Right lobe of liver (tissue), 4 donors: Measurements from ENCODE around the gene WDR44.

ENCODE experiments used
- POLR2A ChIP-seq: fragments of 450-650 bp; IDR thresholded peaks from one replicate; pipeline ENCODE4 v1.6.1; 2017; ENCODE audit warnings: antibody characterized with exemption, mild to moderate bottlenecking
- TF ChIP-seq, protein P1 (sequence below), 4 donors: fragments of 200-600 bp in 3 of 4; fragments of 450-650 bp in 1 of 4; IDR thresholded peaks; one replicate each; pipeline versions ENCODE4 v1.5.1 to v1.8.0; 2016 to 2022; ENCODE audit warnings: antibody characterized with exemption in 4 of 4, mild to moderate bottlenecking in 2 of 4
- donor health status: DM: no; HTN: no; CAD: no.
- donor health status: DM: no; HTN: no; CAD: no.
- donor health status: DM: no; HTN: yes; CAD: no.

DNA sequence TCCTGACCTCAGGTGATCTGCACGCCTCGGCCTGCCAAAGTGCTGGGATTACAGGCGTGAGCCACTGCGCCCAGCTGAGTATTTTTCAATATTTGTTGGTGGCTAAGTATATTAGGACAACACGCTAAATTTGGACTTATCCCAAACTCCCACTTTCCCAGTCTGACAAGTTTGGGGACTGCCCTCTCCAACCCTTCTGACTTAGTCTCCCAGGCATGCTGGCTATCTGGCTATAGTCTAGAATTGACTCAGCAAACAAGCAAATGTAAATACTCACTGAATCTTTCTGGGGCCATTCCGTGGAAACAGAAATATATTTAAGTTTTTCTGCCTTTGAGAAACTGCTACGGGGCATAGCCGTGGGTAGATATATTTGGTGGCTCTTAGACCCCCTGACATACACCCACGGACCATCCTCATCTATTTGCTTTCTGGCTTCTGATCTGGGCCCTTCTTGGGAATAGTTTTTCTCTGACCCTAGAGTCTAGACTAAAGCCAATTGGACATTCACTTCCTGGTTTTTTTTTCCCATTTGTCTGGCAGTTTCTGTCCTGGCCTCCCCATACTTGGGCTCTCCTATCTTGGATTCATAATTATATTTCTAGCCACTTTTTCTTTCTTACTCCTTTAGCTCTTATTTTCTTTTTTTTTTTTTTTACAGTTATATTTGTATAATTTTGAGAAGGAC, 138.5 kb downstream of the WDR44 start:
- TF ChIP-seq, protein P1, sequence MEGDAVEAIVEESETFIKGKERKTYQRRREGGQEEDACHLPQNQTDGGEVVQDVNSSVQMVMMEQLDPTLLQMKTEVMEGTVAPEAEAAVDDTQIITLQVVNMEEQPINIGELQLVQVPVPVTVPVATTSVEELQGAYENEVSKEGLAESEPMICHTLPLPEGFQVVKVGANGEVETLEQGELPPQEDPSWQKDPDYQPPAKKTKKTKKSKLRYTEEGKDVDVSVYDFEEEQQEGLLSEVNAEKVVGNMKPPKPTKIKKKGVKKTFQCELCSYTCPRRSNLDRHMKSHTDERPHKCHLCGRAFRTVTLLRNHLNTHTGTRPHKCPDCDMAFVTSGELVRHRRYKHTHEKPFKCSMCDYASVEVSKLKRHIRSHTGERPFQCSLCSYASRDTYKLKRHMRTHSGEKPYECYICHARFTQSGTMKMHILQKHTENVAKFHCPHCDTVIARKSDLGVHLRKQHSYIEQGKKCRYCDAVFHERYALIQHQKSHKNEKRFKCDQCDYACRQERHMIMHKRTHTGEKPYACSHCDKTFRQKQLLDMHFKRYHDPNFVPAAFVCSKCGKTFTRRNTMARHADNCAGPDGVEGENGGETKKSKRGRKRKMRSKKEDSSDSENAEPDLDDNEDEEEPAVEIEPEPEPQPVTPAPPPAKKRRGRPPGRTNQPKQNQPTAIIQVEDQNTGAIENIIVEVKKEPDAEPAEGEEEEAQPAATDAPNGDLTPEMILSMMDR (IDR thresholded peaks at IDR 0.05), result no peak
- no peak for TF ChIP-seq POLR2A
